ENCODE results near the gene LRRFIP2.

The LRRFIP2 gene

DNA sequence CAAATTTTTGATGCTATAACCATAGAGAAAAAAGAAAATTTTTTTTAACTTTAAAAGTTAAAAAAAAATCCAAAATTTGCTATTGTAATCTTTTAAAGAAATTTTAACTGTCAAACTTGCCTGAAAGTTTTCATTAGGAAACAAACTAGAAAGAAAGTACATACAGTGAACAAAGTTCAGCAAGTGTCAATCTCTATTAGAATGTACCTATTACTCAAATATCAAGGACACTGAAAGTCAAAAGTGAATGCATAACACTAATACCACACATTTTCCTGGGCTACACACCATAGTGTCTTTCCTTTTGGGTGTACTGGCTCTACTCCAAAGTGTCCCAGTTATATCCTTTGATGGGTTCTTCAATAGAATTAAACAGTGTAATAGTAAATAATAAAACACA lies 56.8 kb downstream of the LRRFIP2 start:
- Histone ChIP-seq H3K4me3 (replicated peaks; ENCODE audit: insufficient read depth, low read length) (no peak overlapping the region), H3K27ac (replicated peaks) (no peak overlapping the region), H3K27me3 (ENCODE audit: insufficient read depth, poor library complexity, severe bottlenecking) (no peaks in the 10 kb centered on the region)
- no peak for TF ChIP-seq GABPA (IDR thresholded peaks at IDR 0.05; ENCODE audit: low read depth)
- TF ChIP-seq, protein P1, sequence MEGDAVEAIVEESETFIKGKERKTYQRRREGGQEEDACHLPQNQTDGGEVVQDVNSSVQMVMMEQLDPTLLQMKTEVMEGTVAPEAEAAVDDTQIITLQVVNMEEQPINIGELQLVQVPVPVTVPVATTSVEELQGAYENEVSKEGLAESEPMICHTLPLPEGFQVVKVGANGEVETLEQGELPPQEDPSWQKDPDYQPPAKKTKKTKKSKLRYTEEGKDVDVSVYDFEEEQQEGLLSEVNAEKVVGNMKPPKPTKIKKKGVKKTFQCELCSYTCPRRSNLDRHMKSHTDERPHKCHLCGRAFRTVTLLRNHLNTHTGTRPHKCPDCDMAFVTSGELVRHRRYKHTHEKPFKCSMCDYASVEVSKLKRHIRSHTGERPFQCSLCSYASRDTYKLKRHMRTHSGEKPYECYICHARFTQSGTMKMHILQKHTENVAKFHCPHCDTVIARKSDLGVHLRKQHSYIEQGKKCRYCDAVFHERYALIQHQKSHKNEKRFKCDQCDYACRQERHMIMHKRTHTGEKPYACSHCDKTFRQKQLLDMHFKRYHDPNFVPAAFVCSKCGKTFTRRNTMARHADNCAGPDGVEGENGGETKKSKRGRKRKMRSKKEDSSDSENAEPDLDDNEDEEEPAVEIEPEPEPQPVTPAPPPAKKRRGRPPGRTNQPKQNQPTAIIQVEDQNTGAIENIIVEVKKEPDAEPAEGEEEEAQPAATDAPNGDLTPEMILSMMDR (IDR thresholded peaks at IDR 0.05; ENCODE audit: insufficient read depth, low read length): no peak
- no peak for TF ChIP-seq POLR2AphosphoS5 (IDR thresholded peaks at IDR 0.05; ENCODE audit: low read depth)
- DNase-seq (ENCODE audit: low read depth in 1 of 2, low spot score in 1 of 2): no peak

DNA sequence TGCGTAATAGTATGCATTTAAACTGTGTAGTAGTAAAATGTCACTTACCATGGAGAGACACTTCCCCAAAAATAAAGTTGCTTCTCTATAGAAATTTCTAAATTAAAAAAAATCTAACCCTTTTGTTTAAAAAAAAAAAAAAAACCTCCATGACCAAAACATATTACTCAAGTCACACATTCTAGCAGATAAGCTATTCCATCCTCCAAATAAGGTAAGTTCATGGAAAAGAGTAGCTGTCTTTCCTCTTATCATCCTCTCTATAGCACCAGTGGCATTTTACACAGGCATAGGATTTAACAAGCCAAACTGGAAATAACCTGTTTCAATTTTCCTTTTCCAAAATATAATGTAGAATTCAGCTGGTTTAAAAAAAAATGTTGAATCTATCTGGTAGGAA lies 57.4 kb downstream of the LRRFIP2 start:
- DNase-seq (ENCODE audit: low read depth in 1 of 2, low spot score in 1 of 2): no peak
- no peak overlapping the region for H3K27ac ChIP-seq (replicated peaks)
- TF ChIP-seq SPI1 (IDR thresholded peaks at IDR 0.05; ENCODE audit: borderline replicate concordance, low read depth): 0 out of 2 replicates have a peak, but pooled peaks have one; percentile 23
- TF ChIP-seq, protein P1 (IDR thresholded peaks at IDR 0.05; ENCODE audit: insufficient read depth, low read length): no peak

DNA sequence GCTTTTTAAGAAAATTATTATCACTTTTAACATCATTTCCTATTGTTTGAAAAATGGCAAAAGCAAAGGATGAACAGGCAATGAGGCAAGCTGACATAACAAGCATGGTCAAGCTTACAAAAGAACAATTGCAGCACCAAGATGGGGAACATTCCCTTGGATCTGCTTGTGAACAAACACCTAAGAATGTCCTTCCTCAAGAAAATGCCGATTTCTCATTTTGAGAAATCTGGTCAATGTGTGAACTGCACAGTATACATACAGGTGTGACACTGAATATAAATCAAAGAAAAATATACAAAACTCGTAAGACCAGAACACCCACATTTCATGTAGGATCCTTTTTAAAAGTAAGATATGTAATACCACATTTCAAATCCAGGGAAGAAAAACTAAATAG lies 58.9 kb downstream of the LRRFIP2 start:
- H3K27me3 ChIP-seq (ENCODE audit: insufficient read depth, poor library complexity, severe bottlenecking): no peaks in the 10 kb centered on the region
- no peak overlapping the region for H3K27ac ChIP-seq (replicated peaks)
- DNase-seq (ENCODE audit: low read depth in 1 of 2, low spot score in 1 of 2): no peak
- TF ChIP-seq, protein P1 (IDR thresholded peaks at IDR 0.05; ENCODE audit: insufficient read depth, low read length): no peak
- TF ChIP-seq GABPA (IDR thresholded peaks at IDR 0.05; ENCODE audit: low read depth) (no peak), POLR2AphosphoS5 (IDR thresholded peaks at IDR 0.05; ENCODE audit: low read depth) (no peak), SPI1 (IDR thresholded peaks at IDR 0.05; ENCODE audit: borderline replicate concordance, low read depth) (no peak)
- TF ChIP-seq, protein P2, sequence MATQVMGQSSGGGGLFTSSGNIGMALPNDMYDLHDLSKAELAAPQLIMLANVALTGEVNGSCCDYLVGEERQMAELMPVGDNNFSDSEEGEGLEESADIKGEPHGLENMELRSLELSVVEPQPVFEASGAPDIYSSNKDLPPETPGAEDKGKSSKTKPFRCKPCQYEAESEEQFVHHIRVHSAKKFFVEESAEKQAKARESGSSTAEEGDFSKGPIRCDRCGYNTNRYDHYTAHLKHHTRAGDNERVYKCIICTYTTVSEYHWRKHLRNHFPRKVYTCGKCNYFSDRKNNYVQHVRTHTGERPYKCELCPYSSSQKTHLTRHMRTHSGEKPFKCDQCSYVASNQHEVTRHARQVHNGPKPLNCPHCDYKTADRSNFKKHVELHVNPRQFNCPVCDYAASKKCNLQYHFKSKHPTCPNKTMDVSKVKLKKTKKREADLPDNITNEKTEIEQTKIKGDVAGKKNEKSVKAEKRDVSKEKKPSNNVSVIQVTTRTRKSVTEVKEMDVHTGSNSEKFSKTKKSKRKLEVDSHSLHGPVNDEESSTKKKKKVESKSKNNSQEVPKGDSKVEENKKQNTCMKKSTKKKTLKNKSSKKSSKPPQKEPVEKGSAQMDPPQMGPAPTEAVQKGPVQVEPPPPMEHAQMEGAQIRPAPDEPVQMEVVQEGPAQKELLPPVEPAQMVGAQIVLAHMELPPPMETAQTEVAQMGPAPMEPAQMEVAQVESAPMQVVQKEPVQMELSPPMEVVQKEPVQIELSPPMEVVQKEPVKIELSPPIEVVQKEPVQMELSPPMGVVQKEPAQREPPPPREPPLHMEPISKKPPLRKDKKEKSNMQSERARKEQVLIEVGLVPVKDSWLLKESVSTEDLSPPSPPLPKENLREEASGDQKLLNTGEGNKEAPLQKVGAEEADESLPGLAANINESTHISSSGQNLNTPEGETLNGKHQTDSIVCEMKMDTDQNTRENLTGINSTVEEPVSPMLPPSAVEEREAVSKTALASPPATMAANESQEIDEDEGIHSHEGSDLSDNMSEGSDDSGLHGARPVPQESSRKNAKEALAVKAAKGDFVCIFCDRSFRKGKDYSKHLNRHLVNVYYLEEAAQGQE (IDR thresholded peaks at IDR 0.05; ENCODE audit: insufficient replicate concordance, low read depth): no peak
- H3K4me3 ChIP-seq (replicated peaks; ENCODE audit: insufficient read depth, low read length): no peak overlapping the region

More for the DNA sequence above, 57.4 kb downstream of the LRRFIP2 start:
- Histone ChIP-seq H3K4me3 (replicated peaks; ENCODE audit: insufficient read depth, low read length) (no peak overlapping the region), H3K27me3 (ENCODE audit: insufficient read depth, poor library complexity, severe bottlenecking) (no peaks in the 10 kb centered on the region)

DNA sequence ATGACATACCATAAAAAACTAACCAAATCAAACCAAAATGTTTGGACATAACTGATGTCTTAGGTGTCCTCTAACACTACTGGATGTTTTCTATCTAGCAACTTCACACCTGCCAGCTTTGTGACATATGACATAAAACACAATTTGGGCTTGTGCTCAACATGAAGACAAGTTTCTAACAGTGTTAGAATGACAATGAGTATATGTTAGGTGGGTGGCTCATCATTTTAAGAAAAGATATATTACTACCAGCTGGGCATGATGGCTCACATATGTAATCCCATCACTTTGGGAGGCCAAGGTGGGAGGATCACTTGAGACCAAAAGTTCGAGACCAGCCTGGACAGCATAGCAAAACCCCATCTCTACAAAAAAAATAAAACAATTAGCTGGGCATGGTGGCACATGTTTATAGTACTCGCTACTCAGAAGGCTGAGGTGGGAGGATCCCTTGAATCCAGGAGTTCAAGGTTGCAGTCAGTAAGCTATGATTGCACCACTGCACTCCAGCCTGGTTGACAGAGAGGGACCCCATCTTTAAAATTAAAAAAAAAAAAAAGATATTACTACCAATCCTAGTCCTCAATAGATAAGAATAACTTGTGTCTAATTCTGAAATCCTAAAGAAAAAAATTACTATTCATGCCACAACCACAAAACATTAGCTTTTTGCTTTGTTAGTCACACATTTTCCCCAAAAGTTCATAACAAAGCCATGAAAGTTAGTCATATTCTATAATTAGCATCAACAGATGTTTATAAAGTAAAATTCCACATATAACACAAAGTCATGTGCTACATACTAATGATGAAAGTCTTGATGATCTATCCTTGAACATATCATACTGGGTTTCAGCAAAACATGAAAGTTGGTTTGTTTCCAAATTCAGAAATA lies 59.9 kb downstream of the LRRFIP2 start:
- no peak for DNase-seq (ENCODE audit: low read depth in 1 of 2, low spot score in 1 of 2)
- no peaks in the 10 kb centered on the region for H3K27me3 ChIP-seq (ENCODE audit: insufficient read depth, poor library complexity, severe bottlenecking)
- no peak for TF ChIP-seq SPI1 (IDR thresholded peaks at IDR 0.05; ENCODE audit: borderline replicate concordance, low read depth)
- H3K27ac ChIP-seq (replicated peaks): no peak overlapping the region
- H3K4me3 ChIP-seq (replicated peaks; ENCODE audit: insufficient read depth, low read length): no peak overlapping the region

DNA sequence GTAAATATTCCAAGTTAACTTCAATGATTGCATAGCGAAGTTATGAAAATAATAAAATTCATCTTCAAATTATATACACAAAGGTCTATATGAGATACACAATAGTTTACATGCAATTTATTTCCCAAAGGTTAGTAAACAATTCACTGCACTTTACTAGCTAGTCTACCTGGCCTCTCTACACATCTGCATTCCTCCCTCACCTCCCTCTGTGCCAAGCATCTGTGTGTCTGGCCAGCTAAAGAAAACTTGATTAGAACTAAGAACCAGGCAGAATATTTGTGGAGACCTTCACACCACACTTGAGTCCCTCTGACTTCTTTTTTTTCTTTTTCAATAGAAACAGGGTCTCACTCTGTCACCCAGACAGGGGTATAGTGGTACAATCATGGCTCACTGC lies 61.4 kb downstream of the LRRFIP2 start:
- DNase-seq (ENCODE audit: low read depth in 1 of 2, low spot score in 1 of 2): no peak
- Histone ChIP-seq H3K27ac (replicated peaks) (no peak overlapping the region), H3K27me3 (ENCODE audit: insufficient read depth, poor library complexity, severe bottlenecking) (no peaks in the 10 kb centered on the region), H3K4me3 (replicated peaks; ENCODE audit: insufficient read depth, low read length) (no peak overlapping the region)
- TF ChIP-seq GABPA (IDR thresholded peaks at IDR 0.05; ENCODE audit: low read depth): no peak
- TF ChIP-seq POLR2AphosphoS5 (IDR thresholded peaks at IDR 0.05; ENCODE audit: low read depth): no peak
- TF ChIP-seq, protein P1 (IDR thresholded peaks at IDR 0.05; ENCODE audit: insufficient read depth, low read length): no peak
- TF ChIP-seq SPI1 (IDR thresholded peaks at IDR 0.05; ENCODE audit: borderline replicate concordance, low read depth): no peak
- TF ChIP-seq, protein P2 (IDR thresholded peaks at IDR 0.05; ENCODE audit: insufficient replicate concordance, low read depth): no peak

Data from HL-60 (cell line).